Common myeloid progenitor, CD34-positive (primary cell): ENCODE measurements around the gene POR.

Experiments used
- CTCF ChIA-PET: fragments of 350-600 bp; sonication (Branson Sonifier 250); formaldehyde crosslinking; loops from one replicate; lab custom pipeline; 2021; ENCODE audit warnings: antibody characterized with exemption; lab: Charles Lee
- POLR2A ChIA-PET: fragments of 350-600 bp; sonication (Branson Sonifier 250); formaldehyde crosslinking; loops from one replicate; lab custom pipeline; 2021; ENCODE audit warnings: antibody characterized with exemption; lab: Charles Lee
- DNase-seq, 3 donors: peaks; one replicate each; pipeline versions ENCODE4 v3.0.0 to v3.0.0-alpha.2; 2013
- H3K27ac ChIP-seq, 2 experiments: 1 replicate in 1 of 2; 2 replicates in 1 of 2; pipeline ENCODE4 v1.7.0; 2013; ENCODE audit warnings: inconsistent platforms in 2 of 2, low read length in 2 of 2, mild to moderate bottlenecking in 2 of 2, low read depth in 1 of 2, moderate library complexity in 1 of 2; ENCODE audit not compliant: severe bottlenecking in 2 of 2, insufficient read depth in 1 of 2, poor library complexity in 1 of 2
- H3K27me3 ChIP-seq, 5 experiments: replicated peaks in 2 of 5; 1 replicate in 3 of 5; 2 replicates in 2 of 5; pipeline versions ENCODE4 v1.6.1 to v1.7.0; 2013; ENCODE audit warnings: low read length in 4 of 5, mild to moderate bottlenecking in 2 of 5, moderate library complexity in 2 of 5, inconsistent platforms in 1 of 5; ENCODE audit not compliant: insufficient read depth in 5 of 5, control insufficient read depth in 4 of 5
- H3K36me3 ChIP-seq, 4 experiments: 1 replicate in 2 of 4; 2 replicates in 2 of 4; pipeline versions ENCODE4 v1.6.1 to v1.7.0; 2013; ENCODE audit warnings: low read length in 3 of 4, control low read depth in 1 of 4, mild to moderate bottlenecking in 1 of 4; ENCODE audit not compliant: control insufficient read depth in 4 of 4, insufficient read depth in 4 of 4
- H3K4me1 ChIP-seq, 4 experiments: 1 replicate in 3 of 4; 2 replicates in 1 of 4; pipeline versions ENCODE4 v1.6.1 to v1.7.1; 2013; ENCODE audit warnings: low read length in 3 of 4, mild to moderate bottlenecking in 3 of 4, control low read depth in 1 of 4, inconsistent platforms in 1 of 4, moderate library complexity in 1 of 4; ENCODE audit not compliant: control insufficient read depth in 4 of 4, insufficient read depth in 4 of 4; ENCODE audit errors: control extremely low read depth in 1 of 4
- H3K4me3 ChIP-seq, 7 experiments: 1 replicate in 4 of 7; 2 replicates in 3 of 7; pipeline versions ENCODE4 v1.5.1 to v1.7.0; 2013; ENCODE audit warnings: mild to moderate bottlenecking in 7 of 7, low read length in 6 of 7, moderate library complexity in 6 of 7, inconsistent platforms in 2 of 7, low read depth in 2 of 7, control low read depth in 1 of 7; ENCODE audit not compliant: insufficient read depth in 4 of 7, control insufficient read depth in 1 of 7; ENCODE audit errors: extremely low read depth in 1 of 7
- H3K9me3 ChIP-seq, 5 experiments: 1 replicate in 4 of 5; 2 replicates in 1 of 5; pipeline versions ENCODE4 v1.6.1 to v1.7.1; 2013; ENCODE audit warnings: low read length in 4 of 5, mild to moderate bottlenecking in 2 of 5, inconsistent platforms in 1 of 5, low read depth in 1 of 5, moderate library complexity in 1 of 5; ENCODE audit not compliant: control insufficient read depth in 4 of 5, insufficient read depth in 2 of 5; ENCODE audit errors: control extremely low read depth in 1 of 5
- WGBS: methylation state at CpG from one replicate; pipeline ENCODE4 v1.1.5; 2013; ENCODE audit not compliant: insufficient coverage; 5-methylcytosine and 5-hydroxymethylcytosine counted together

The POR gene

GRCh38 chr7:75967055-75967454 lies 52.1 kb downstream of the POR start:
- 91% methylated on average over 9 of the region's 11 CpGs for WGBS
- Histone ChIP-seq H3K27ac (no peak overlapping the region), H3K4me1 (peaks cover 3 to 34% (median 19%) of the 10 kb centered on the region in 4 experiments), H3K36me3 (peaks cover 0 to 16% (median 2%) of the 10 kb centered on the region in 4 experiments), H3K4me3 (peak overlapping the region in 3 of 7 experiments; percentile 15 to 60 (median 36)), H3K27me3 (no peaks in the 10 kb centered on the region), H3K9me3 (no peaks in the 10 kb centered on the region)
- CTCF ChIA-PET = interaction anchor here (0.6 to 1.7 kb wide), 5 partner anchors 12 to 1232 kb away, joined by 3 read pairs; no protein-coding TSS in a partner anchor
- POLR2A ChIA-PET = interaction anchor here (0.6 to 0.7 kb wide), 2 partner anchors 12 to 75 kb away, joined by 3 to 5 read pairs; no protein-coding TSS in a partner anchor
- DNase-seq = no peak

- peak; percentile 38 to 69 (median 68) for DNase-seq
- Histone ChIP-seq H3K27ac (no peak overlapping the region), H3K9me3 (no peaks in the 10 kb centered on the region), H3K4me1 (peaks cover 3 to 34% (median 19%) of the 10 kb centered on the region in 4 experiments), H3K27me3 (no peaks in the 10 kb centered on the region), H3K36me3 (peaks cover 0 to 16% (median 2%) of the 10 kb centered on the region in 4 experiments), H3K4me3 (peak overlapping the region in 5 of 7 experiments; percentile 10 to 60 (median 32))
- ChIA-PET CTCF (interaction anchor here (0.6 to 1.7 kb wide), 7 partner anchors 12 to 1231 kb away, joined by 3 read pairs; no protein-coding TSS in a partner anchor), POLR2A (interaction anchor here (0.6 to 0.7 kb wide), 2 partner anchors 13 to 75 kb away, joined by 3 to 5 read pairs; no protein-coding TSS in a partner anchor)
- 24% methylated on average over 9 of the region's 13 CpGs for WGBS
Observed at GRCh38 chr7:75967487-75967997, 52.6 kb downstream of the POR start.

DNA sequence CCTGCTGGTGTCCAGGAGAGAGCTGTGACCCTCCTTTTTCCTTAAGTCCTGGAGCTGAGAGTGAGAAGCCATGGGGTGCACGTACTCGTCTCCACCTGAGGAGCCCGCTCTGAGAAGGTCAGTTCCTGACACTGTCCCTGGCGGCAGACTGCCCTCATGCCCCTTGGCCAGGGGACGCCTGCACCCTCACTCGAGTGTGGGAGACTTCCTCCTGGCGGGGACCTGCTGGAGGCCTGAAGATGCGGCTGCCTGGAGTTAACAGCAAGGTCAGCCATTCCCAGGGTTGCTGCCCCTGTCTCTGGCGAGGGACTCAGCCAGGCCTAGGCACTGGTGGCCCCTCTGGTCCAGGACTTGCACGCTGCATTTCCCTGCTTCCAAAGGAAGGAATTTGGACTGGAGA lies 53.1 kb downstream of the POR start:
- POLR2A ChIA-PET = no interaction called here
- Histone ChIP-seq H3K27ac (no peak overlapping the region), H3K4me1 (peaks cover 0 to 29% (median 17%) of the 10 kb centered on the region in 4 experiments), H3K4me3 (peak overlapping the region in 3 of 7 experiments; percentile 16 to 60 (median 32)), H3K27me3 (no peaks in the 10 kb centered on the region), H3K9me3 (no peaks in the 10 kb centered on the region), H3K36me3 (peaks cover 0 to 16% (median 2%) of the 10 kb centered on the region in 4 experiments)
- DNase-seq = no peak
- WGBS = 87% methylated on average over 10 of the region's 10 CpGs
- CTCF ChIA-PET = interaction anchor here (0.6 to 0.9 kb wide), 2 partner anchors 53 to 77 kb away, joined by 3 read pairs; no protein-coding TSS in a partner anchor

DNA sequence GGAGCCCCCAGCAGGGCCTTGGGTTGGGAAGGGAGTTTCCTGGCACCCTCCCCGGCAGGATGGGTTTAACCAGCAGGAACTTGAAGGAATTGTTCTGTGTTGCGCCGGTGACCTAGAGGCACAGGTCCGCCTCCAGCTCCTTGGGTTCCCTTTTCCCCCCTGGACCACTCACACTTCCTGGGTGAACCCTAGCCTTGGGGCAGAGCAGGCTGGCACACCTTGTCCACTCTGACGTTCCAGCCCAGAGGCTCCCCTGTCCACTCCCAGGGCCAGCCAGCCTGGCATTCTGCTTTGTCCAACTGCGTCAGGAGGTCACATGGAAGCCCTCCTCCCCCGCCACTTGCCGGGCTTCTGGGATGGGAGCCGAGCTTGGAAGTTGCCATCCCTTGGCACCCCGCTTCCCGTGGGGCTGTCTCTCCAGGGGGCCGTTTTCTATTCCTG lies 53.6 kb downstream of the POR start:
- POLR2A ChIA-PET = no interaction called here
- 98% methylated on average over 10 of the region's 12 CpGs for WGBS
- H3K27ac ChIP-seq = no peak overlapping the region
- no peaks in the 10 kb centered on the region for H3K9me3 ChIP-seq
- peaks cover 0 to 23% (median 13%) of the 10 kb centered on the region in 4 experiments for H3K4me1 ChIP-seq
- CTCF ChIA-PET = no interaction called here
- peaks cover 0 to 16% (median 2%) of the 10 kb centered on the region in 4 experiments for H3K36me3 ChIP-seq
- H3K4me3 ChIP-seq = no peak overlapping the region
- H3K27me3 ChIP-seq = no peaks in the 10 kb centered on the region
- DNase-seq = no peak

DNA sequence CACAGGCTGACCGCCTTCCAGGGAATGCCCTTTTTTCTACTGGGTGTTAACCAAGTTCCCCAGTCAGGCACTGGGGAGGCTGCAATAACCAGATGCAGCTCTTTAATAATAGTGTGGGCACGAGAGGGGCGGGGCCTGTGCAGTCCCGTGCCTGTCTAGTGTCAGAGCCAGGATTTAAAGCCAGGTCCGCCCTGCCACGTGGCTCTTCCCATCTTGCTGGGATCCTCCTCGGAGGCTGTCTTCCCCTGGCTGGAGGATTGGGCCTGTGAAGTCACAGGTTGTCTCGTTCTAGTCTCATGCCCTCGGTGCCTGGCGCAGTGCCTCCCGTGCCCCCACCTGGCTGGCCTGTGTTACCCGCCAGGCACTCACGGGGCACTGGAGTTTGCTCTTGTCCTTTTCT lies 54.2 kb downstream of the POR start:
- H3K9me3 ChIP-seq = no peaks in the 10 kb centered on the region
- no peak overlapping the region for H3K4me3 ChIP-seq
- CTCF ChIA-PET = interaction anchor here (1.2 kb wide), 1 partner anchor 15 kb away, joined by 3 read pairs; no protein-coding TSS in a partner anchor
- POLR2A ChIA-PET = no interaction called here
- H3K4me1 ChIP-seq = peaks cover 0 to 23% (median 12%) of the 10 kb centered on the region in 4 experiments
- no peaks in the 10 kb centered on the region for H3K27me3 ChIP-seq
- H3K27ac ChIP-seq = no peak overlapping the region
- no peak for DNase-seq
- peaks cover 0 to 16% (median 2%) of the 10 kb centered on the region in 4 experiments for H3K36me3 ChIP-seq
- WGBS = 95% methylated on average over 11 of the region's 13 CpGs

DNA sequence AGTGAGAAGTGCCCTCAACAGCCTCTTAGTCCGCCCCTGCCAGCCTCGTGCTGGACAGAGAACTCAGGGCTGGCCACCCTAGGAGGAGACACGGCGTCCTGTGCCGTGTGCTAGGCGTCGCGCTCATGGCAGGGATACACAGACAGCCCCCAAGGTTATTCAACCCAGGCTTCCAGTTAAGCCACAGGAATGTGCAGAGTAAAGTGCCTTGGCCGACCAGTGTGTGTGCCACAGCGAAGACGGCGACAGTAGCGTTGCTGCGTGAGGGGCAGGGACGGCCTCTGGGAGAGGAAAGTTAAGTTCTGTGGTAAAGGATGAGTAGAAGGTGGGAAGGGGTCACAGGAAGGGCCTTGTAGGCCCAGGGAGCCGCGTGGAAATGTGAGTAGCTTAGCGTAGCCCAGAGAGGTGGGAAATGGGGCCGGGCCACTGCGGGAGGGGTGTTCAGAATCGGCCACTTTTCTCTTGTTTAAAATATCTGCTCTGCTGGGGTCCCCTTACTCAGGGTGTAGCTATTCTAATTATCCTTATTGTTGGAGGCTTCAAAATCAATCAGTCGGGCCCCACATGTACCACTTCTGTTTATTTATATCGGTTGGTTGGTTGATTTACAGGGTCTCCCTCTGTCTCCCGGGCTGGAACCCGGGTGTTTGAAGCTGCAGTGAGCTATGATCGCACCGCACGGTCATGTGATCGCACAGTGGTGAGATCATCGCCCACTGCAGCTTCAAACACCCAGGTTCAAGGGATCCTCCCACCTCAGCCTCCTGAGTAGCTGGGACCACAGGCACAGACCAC lies 54.9 kb downstream of the POR start:
- Histone ChIP-seq H3K4me3 (no peak overlapping the region), H3K36me3 (peaks cover 0 to 16% (median 2%) of the 10 kb centered on the region in 4 experiments), H3K27ac (no peak overlapping the region), H3K9me3 (no peaks in the 10 kb centered on the region), H3K27me3 (no peaks in the 10 kb centered on the region), H3K4me1 (peaks cover 0 to 23% (median 12%) of the 10 kb centered on the region in 4 experiments)
- no peak for DNase-seq
- POLR2A ChIA-PET = no interaction called here
- WGBS = 94% methylated on average over 30 of the region's 30 CpGs
- CTCF ChIA-PET = interaction anchor here (1.2 kb wide), 1 partner anchor 16 kb away, joined by 3 read pairs; no protein-coding TSS in a partner anchor
